GM21360 (cell line): Measurements from ENCODE around the gene DPH1.

Experiments used
- ATAC-seq: cut with Tn5 transposase; IDR thresholded peaks from one replicate; pipeline ENCODE4 v1.9.1; 2021; ENCODE audit warnings: mild to moderate bottlenecking, moderate library complexity; ENCODE audit not compliant: unreplicated experiment

DPH1 gene

DNA sequence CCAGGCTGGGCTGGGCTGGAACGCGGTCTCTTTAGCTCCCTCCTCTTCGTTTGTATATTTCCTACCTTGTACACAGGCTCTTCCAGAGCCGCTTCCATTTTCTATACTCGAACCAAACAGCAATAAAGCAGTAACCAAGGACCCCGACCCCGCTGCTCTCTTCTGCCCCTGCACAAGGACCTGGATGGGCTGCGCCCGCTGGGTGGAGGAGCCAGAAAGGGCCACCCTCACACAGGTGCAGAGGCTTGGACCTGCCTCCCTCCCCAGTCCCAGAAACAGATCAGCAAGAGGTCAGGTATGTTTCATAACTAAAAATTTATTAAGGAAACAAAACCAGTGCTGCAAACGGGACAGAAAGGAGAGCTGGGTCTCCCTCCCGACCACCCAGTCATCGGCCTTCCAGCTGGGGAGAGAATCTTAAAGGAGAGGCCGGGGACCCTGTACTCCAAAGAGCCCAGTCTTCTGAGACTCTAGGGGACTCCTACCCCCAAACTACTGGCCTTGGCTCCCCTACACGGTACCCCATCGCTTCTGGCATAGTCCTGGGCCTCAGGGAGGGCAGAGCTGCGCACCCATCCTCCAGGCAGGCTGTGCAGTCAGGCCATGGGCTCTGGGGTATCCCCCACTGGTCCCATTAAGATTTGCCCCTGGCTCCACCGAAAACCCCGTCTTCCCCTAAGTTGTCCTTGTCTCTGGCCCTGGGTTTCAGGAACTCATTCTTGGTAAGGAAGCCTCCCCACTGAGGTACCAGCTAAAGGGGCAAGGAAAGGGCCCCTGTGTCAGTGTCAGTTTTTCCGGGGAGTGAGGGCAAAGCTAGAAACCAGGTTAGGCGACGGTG is 29.8 kb downstream of the DPH1 start:
- ATAC-seq: no peak

DNA sequence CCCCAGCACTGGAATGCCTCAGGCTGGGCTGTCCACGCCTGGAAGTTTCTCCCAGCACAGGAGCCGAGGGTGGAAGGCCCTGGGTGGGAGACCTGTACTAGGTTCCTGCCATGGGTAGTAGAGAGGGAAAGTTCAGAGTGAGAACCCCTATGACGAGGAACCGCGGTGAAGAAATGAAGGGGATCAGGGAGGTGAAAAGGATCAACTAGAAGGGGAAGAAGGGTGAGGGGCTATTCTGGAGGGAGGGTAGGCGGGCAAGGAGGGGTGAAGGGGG is 30.4 kb downstream of the DPH1 start:
- no peak for ATAC-seq

DNA sequence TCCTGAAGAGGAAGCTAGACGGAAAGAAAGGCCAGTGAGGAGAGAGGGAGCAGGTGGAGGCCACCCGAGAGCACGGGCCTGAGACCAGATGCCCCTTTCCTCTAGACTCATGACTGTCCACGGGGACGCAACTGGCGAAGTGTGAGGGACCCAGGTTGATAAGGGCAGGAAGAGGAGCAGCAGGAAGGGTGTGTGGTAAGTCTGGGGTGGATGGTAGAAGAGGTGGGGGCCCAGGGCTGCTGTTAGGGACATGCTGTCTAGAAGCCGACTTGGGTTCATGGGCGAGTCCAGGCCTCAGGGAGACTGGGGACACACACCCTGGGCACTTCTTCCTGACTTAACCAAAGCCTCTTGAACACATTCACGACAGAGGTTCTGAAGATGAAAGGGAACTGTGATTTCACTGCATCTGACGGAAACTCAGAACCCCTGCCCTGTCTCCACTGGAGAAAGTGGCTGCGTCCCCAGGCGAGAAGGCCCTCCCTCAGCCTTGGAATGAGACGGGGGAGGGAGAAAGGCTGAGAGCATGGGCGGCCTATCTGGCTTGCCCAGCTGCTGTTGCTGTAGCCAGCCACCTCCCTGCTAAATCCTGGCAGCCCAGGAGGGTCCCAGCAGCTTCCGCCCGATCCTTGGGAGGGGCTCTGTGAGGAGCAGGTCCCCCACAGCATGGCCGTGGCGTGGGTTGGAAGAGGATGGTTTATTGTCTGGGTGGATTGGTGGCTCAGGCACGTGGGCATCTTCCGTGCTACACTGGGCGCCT is 30.9 kb downstream of the DPH1 start:
- ATAC-seq: no peak

DNA sequence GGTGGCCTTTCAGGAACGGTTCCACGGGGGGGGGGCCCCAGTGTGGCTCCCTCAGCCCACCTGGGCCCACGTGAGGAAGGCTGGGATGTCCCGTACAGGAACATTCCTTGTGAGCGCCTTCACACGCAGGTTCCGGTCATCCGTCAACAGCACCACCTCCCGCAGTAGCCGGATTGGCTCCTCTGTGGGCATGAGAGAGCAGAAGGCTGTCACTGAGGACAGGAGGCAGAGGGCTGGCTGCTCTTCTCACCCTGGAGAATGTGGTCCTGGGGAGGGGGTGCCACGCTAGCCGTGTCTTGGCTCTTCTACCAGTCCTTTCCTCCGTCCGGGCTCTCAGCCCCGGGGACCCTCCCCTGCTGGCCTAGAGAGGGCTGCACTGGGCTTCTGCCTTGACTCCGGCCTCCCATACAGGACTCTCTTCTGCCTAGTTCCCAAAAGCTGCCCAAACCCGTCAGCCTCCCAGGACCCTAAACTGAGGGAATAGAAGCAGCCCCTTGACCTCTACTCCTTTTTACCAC is 31.5 kb downstream of the DPH1 start:
- no peak for ATAC-seq

DNA sequence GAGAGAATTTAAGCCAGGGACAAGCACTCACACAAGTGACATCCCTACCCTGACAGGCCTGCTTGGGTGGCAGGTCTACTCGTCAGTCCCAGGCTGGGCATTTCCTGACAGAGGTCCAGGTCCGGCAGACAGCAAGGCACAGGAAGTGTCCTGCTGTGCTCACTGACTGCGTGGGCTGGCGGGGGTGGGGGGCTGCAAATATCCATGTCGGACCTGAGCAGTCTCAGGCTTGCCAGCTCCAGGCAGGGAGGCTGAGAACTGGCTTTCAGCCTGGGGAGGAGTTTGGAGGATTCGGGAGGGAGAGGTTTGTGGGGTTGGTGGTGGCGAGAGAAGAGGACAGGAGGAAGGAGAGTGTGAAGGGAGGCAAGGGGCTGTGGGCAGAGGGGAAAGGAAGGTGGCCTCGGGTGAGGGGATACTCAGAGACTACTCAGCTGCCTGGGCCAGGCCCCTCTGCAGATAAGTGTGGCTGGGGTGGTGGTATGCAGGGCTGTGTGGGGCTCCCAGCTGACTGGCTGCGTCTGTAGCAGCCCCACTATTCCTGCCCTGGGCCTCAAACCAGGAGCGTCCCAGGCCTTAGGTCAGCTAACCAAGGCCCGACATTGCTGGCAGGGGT is 32.7 kb downstream of the DPH1 start:
- ATAC-seq: no peak

DNA sequence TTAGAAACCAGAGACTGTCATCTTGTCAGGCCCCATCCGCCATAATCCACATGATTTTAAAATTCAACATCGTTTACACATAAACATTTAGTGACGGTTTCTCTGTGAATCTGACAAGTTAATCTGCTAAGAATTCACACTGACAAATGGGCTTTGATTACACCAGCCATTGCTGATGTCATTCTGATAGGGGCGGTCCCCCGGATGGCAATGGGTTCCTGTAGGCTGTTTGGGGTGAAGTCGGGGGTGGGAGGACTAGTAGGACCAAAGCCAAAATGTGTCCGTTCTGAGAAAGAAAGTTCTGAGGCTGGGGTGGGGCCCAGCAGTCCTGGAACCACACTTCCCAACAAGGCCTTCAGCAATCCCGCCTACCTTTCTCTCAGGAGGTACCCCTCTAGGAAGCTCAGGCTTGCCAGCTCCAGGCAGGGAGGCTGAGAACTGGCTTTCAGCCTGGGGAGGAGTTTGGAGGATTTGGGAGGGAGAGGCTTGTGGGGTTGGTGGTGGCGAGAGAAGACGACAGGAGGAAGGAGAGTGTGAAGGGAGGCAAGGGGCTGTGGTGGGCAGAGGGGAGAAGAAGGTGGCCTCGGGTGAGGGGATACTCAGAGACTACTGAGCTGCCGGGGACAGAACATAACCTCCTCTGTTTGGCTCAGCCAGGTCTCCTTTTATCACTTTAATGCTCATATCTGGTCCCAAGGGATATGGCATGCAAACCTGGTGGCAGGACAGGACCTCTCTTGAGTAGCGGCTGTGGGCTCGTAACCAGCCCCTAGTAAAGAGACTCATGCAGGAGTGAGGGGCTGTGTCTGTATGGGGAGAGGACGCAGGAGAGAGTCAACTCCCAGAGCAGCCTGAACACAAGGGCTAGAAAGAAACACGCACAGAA is 33.6 kb downstream of the DPH1 start:
- ATAC-seq: no peak

DNA sequence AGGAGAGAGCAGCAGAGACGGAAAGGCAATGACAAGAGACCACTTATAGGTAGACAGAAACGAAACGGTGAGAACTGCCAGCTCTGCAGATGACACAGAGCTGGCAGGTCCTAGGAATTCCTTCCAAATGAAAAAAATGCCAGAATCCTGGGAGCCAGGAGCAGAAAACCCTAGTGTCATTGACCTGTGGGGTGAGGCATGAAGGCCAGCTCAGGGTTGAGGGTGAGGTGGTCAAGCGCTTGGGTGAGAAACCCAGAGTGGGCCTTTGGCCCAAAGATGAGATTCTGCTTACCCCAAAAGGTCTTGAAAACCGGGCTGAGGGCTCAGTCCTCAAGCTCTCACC is 34.2 kb downstream of the DPH1 start:
- ATAC-seq: no peak

DNA sequence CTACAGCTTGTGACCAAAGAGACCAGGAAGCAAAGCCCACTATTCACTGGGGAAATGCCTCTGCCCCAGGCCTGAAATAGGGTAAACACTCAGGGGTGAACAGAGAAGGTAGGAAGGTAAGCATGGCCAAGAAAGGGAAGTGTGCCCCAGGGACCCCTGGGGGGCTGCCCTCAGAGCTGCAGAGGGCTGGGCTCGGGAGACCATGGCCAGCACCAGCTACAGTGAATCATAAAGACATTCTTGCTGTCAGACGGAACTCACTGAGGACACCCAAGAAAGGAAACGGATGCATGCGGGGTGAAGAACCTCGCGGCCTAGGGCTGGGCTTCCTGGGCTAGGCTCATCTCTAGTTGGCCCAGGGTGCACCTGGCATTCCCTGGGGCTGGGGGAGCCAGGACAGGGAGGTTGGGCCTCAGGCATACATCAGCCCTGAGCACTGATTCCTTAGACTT is 34.6 kb downstream of the DPH1 start:
- no peak for ATAC-seq

DNA sequence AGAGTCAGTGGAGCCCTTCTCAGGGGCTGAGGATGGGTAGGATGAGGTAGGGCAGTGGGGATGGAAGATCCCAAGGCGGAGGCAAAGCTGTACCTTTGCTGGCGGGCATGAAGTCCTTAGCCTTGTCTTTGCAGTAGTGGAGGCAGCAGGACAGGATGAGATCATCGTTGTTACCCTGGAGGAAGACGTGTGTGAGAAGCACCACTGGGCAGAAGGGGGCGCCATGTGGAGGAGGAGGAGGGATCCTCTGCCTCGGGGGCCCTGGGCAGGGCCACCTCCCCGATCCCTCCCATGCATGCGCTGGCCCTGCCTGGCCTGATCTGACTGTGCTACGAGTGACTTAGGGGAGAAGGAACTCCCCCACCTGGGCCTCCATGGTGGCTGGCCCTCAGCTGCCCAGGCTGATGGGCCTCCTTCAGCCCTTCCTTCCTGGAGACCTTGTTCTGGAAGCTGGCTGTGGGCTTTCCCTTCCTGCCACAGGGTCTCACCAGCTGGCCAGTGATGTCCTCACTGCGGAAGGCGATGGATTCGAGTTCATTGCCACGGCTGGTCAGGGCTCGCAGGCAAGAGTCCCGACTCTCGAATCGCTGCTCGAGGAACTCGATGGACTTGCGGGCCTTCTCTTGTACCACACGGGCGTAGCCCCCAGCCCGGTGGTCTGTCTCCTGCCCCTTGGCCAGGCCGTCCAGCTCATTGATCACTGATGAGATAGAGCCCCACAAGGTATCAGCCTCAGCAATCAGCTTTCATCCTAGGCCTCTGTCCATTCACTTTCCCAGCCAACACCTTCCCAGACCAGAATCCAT is 35.2 kb downstream of the DPH1 start:
- no peak for ATAC-seq

DNA sequence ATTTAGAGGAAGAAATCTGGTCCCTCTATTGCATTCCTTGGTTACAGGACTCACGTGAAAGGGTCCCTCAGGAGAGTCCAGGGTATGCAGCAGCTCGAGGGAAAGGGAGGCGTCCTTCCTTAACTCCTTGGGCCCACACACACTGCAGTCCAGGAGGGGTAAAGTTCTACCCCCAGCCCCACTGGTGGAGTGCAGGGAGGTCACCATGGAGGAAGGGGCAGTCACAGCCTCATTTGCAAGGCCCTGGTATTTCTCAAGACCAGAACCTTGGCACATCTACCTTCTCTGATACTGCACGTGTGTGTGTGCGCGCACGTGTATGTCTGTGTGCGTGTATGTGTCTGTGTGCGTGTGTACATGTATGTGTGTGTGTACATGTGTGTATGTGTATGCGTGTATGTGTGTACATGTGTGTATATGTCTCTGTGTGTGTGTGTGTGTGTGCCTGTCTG is 36.0 kb downstream of the DPH1 start:
- no peak for ATAC-seq

DNA sequence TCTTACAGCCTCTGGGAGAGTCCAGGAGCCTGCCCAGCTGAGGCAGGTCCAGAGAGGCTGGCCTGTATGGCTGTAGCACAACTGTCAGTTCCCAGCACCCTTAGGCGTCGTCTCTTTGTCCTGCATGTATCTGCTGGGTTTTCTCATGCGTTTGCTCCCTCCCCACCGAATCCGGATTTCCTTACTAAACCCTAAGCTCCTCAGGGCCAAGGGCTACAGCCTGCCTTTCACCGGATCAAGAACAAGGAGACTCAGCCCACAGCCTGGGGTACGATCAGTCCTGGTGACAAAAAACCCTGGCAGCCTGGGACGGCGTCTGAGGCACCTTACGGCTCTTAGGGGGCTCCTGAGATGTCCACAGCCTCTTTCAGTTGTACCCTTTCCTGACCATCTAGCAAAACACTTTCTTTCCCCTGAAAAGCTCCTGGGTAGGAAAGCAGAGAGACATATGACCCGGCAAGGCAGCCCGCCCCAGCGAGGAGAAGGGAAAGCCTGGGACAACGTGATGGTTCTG is 37.2 kb downstream of the DPH1 start:
- no peak for ATAC-seq

DNA sequence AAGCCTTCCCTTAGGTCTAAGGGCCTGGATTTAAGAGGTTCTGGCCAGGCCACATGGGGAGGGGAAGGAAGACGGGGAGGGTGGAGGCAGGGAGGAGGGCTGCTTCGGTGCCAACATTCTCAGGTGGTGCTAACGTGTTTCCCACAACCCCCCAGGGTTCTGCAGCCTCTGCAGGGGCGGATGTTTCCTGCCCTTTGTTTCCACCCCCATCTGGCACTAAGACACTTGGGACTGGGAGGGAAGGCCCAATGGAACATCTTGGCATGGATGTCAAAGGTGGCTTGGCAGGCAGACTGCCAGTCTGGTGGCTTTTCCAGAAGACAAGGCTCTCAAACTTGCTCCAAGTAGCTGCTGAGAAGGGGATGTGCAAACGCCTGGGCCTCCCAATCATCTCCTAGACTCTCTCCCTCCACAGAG is 37.7 kb downstream of the DPH1 start:
- ATAC-seq: no peak

DNA sequence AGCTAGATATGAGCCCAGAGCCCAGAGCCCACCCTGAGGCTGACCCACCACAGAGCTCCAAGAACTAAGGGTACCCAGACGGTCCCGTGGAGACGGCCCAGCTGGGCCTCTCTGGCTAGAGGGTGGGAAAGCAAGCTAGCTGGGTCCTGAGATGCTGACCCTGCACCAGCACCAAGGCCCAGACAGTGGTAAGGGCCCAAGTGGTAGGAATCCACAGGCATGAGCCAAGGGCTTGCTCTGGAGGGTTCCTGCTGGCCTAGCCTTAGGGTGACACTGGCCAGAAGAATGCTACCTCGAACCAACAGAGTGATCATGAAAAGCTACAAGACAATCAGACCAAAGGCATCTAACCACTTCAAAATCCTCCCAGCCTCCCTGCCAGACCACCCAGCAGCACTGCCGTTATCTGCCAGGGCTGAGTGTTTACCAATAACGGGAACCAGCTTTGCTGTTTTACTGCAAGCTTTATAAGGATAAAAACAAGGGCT is 38.1 kb downstream of the DPH1 start:
- no peak for ATAC-seq

DNA sequence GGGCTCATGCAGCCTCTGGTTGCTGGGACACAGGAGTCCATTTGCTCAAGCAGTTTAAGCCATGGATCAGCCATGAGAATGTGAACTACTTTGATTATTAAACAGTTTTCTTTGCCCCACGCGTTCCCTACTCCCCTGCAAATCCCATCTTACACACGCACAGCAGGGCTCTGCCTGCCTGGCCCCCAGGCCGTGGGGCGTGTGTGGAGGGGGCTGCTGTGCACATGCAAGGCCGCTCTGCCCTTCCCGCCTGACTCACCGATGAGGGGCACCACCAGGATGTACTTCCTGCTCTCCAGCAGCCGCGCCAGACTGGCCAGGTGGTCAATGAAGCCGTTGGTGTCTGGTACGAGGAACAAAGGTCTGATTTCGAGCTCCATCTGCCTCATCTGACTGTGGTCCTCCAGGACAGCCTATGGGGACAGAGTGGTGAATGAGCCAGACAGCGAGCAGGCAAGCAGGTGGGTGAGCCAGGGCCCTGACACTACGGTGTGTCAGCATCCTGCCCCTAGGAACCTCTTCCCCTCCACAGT is 38.6 kb downstream of the DPH1 start:
- ATAC-seq: no peak

DNA sequence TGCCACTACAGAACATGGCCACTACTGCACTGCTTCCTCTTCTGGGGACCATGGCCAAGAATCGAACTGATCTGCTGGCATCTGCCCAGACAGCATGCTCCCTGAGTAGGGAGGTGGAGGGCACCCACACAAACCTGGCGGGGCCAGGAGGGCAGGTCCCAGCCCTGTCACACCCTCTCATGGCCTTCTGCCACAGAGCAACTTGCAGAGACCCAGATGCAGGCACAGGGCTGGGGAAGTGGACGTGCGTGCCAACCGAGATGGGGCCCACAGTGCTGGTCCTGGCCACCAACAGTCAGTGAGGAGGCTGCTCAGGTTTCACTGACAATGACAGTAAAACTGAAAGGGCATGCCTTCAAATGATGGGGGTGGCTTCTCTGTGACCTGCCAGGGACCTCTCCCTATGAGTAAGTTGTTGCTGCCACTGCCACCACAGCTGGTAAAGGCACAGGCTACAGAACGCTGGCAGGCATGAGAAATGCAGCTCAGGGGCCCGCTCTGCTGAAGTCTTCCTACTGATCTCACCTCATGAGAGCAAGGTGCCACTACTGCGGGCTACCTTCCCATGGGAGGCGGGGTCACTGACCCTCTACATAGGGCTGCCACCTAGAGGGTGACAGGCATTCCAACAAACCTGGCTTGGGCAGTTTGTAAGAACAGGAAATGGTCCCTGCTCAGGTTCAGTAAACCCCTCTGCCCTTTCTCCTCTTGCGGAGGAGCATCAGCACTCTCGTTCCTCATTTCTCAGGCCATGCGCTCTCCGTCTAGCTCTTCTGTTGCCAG is 40.5 kb downstream of the DPH1 start:
- ATAC-seq: peak; percentile 70

DNA sequence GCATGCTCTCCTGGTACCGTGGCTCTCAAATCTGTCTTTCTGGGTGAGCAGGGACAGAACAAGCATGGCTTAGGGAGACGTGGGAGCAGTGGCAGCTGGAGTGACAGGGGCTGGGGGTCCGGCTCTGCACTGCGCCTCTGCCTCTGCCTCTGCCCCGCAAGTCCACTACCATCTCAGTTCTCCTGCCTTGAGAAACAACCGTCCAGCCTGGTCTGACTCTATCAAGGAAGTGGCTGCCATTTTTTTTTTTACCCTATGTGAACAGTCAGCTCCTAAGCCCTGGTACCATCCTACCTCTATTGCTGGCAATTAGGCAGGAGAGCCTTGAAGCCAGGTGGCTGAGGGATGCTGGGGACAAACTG is 41.1 kb downstream of the DPH1 start:
- no peak for ATAC-seq

DNA sequence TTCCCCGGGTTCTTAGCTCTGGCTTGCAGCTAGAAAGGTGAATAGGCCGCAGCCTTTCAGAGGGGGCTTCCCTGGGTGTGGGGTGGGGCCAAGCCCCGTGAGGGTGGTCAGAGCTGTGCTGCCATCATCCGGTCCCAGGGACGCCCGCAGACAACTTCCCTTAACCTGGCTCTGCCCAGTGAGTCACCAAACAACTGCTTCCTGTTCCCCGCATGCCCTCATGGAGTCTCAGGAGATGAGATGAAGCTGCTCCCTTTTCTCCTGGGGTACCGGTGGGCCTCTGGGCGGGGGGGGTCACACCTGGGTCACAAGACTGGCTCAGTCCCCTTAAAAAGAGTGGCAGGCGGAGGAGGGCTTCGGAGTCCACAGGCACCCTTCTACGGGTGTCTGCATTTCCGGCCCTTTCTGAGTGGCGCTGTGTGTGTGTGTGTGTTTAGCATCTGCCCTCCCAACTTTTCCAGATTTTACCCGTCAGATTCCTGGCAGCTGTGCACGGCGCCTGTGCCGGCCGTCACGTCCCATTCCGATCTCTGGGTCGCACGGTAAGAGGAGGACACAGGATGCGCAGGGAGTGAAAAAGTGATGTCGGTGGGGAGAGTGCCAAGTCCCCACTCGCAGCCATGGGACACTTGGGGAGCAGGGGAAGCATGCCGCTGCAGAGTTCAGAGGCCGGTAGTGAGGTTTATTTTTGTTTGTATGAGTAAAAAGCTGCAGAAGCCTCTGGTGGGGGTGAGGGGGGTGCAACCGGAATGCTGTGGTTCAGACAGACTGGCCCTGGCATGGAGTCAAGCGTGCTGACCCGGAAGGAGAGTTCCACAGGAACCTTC is 41.7 kb downstream of the DPH1 start:
- ATAC-seq: no peak

DNA sequence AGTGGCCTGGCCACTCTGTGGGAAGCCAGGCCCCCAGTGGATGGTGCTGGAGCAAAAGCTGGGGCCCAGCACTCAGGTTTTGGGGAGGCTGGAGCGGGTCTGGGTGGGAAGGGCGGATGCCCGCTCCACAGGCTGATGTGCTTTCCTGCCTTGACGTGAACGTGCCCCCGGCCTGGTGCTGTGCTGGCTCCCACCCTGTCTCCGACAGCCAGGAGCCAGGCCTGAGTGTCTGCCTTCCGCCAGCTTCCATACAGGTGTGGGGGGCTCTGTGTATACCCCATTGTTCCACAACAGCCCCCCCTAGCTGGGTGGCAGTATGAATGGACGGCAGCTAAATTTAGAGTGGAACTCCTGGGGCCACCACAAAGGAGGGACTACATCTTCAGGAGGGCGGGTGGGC is 45.0 kb downstream of the DPH1 start:
- ATAC-seq: no peak
